GM21390 (cell line): Measurements from ENCODE around the gene ATL1.
"Not testable (repeated sequence)": the region's sequence is repeated elsewhere in the genome, so short reads cannot be mapped to it uniquely, and the experiment has no call there.

ENCODE experiments used
- ATAC-seq: cut with Tn5 transposase; IDR thresholded peaks from one replicate; pipeline ENCODE4 v1.9.1; 2021; ENCODE audit not compliant: unreplicated experiment

The ATL1 gene

GRCh38 chr14:50600849-50601248 is 40.9 kb downstream of the ATL1 start:
- no peak for ATAC-seq

GRCh38 chr14:50601394-50601793 is 41.4 kb downstream of the ATL1 start:
- no peak for ATAC-seq

GRCh38 chr14:50602035-50602434 is 42.1 kb downstream of the ATL1 start:
- ATAC-seq, result no peak

- no peak for ATAC-seq
Measured at GRCh38 chr14:50603565-50603964, 43.6 kb downstream of the ATL1 start.

- ATAC-seq, result no peak
Measured at GRCh38 chr14:50605766-50606165, 45.8 kb downstream of the ATL1 start.

- ATAC-seq, result no peak
Measured at GRCh38 chr14:50606468-50606867, 46.5 kb downstream of the ATL1 start.

- no peak for ATAC-seq
Measured at GRCh38 chr14:50607181-50607580, 47.2 kb downstream of the ATL1 start.

- no peak for ATAC-seq
Measured at GRCh38 chr14:50607761-50608160, 47.8 kb downstream of the ATL1 start.

- no peak for ATAC-seq
Measured at GRCh38 chr14:50608302-50608851, 48.4 kb downstream of the ATL1 start.

- ATAC-seq, result no peak
Measured at GRCh38 chr14:50610465-50610864, 50.5 kb downstream of the ATL1 start.

- ATAC-seq, result no peak
Measured at GRCh38 chr14:50612806-50613205, 52.9 kb downstream of the ATL1 start.

- no peak for ATAC-seq
Measured at GRCh38 chr14:50615056-50615455, 55.1 kb downstream of the ATL1 start.

- ATAC-seq, result no peak
Measured at GRCh38 chr14:50615552-50615951, 55.6 kb downstream of the ATL1 start.

- ATAC-seq, result no peak
Measured at GRCh38 chr14:50616275-50616674, 56.3 kb downstream of the ATL1 start.

- ATAC-seq, result peak; percentile 64
Measured at GRCh38 chr14:50619569-50620141, 59.7 kb downstream of the ATL1 start.

- ATAC-seq, result no peak
Measured at GRCh38 chr14:50620341-50620740, 60.4 kb downstream of the ATL1 start.

GRCh38 chr14:50622978-50623377 is 63.0 kb downstream of the ATL1 start:
- no peak for ATAC-seq

- no peak for ATAC-seq
Measured at GRCh38 chr14:50624447-50624846, 64.5 kb downstream of the ATL1 start.

- not testable (repeated sequence) for ATAC-seq
Measured at GRCh38 chr14:50624947-50625346, 65.0 kb downstream of the ATL1 start.

GRCh38 chr14:50631408-50631821 is 71.5 kb downstream of the ATL1 start:
- no peak for ATAC-seq

GRCh38 chr14:50633954-50634353 is 74.0 kb downstream of the ATL1 start:
- ATAC-seq, result no peak

- ATAC-seq, result no peak
Measured at GRCh38 chr14:50635141-50635540, 75.2 kb downstream of the ATL1 start.

GRCh38 chr14:50647282-50647681 is 87.3 kb downstream of the ATL1 start:
- peak; percentile 90 for ATAC-seq
